ENCODE data around the gene SIPA1. TPM values are rescaled to one million over a fixed set of nuclear protein-coding genes. Genes with fewer than 3 reads are reported as not detected.

Gene SIPA1
- total and polyA plus RNA-seq, 4 donors: 15.4 to 34.9 (median 22.8) TPM

DNA sequence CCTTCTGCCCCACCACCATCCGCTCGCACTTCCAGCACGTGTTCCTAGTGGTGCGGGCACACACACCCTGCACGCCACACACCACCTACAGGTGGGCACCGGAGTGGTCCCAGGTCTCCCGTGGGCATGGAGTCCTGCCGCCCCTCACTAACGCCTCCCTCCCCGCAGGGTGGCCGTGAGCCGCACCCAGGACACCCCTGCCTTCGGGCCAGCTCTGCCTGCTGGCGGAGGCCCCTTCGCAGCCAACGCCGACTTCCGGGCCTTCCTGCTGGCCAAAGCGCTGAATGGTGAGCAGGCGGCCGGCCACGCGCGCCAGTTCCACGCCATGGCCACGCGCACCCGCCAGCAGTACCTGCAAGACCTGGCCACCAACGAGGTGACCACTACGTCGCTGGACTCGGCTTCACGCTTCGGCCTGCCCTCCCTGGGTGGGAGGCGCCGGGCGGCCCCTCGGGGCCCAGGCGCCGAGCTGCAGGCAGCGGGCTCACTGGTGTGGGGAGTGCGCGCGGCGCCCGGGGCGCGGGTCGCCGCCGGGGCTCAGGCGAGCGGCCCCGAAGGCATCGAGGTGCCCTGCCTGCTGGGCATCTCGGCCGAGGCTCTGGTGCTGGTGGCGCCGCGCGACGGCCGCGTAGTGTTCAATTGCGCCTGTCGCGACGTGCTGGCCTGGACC lies 8.5 kb downstream of the SIPA1 start:
- TF ChIP-seq EGR1 (IDR thresholded peaks at IDR 0.05; ENCODE audit: low read depth in 2 of 2) (no peak), FOXA1 (IDR thresholded peaks at IDR 0.05) (no peak), SP1 (IDR thresholded peaks at IDR 0.05) (no peak), HNF4A (conservative IDR thresholded peaks at IDR 0.05) (no peak), RAD21 (IDR thresholded peaks at IDR 0.05) (no peak)
- TF ChIP-seq, protein P1, sequence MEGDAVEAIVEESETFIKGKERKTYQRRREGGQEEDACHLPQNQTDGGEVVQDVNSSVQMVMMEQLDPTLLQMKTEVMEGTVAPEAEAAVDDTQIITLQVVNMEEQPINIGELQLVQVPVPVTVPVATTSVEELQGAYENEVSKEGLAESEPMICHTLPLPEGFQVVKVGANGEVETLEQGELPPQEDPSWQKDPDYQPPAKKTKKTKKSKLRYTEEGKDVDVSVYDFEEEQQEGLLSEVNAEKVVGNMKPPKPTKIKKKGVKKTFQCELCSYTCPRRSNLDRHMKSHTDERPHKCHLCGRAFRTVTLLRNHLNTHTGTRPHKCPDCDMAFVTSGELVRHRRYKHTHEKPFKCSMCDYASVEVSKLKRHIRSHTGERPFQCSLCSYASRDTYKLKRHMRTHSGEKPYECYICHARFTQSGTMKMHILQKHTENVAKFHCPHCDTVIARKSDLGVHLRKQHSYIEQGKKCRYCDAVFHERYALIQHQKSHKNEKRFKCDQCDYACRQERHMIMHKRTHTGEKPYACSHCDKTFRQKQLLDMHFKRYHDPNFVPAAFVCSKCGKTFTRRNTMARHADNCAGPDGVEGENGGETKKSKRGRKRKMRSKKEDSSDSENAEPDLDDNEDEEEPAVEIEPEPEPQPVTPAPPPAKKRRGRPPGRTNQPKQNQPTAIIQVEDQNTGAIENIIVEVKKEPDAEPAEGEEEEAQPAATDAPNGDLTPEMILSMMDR (IDR thresholded peaks at IDR 0.05; ENCODE audit: low read depth, low read length, missing input control): no peak
- TF ChIP-seq, protein P2, sequence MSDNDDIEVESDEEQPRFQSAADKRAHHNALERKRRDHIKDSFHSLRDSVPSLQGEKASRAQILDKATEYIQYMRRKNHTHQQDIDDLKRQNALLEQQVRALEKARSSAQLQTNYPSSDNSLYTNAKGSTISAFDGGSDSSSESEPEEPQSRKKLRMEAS (IDR thresholded peaks at IDR 0.05): no peak
- no peak overlapping the region for H3K4me3 ChIP-seq (ENCODE audit: low read depth in 1 of 3, low read length in 3 of 3)
- peaks cover 4 to 10% (median 6%) of the 10 kb centered on the region in 4 donors for H3K36me3 ChIP-seq (ENCODE audit: control insufficient read depth in 4 of 4, insufficient read depth in 3 of 4, low read depth in 1 of 4, low read length in 3 of 4)
- no peaks in the 10 kb centered on the region for H3K9me3 ChIP-seq (ENCODE audit: control insufficient read depth in 4 of 4, low read length in 3 of 4)
- peaks cover 10 to 28% (median 22%) of the 10 kb centered on the region in 4 donors for H3K4me1 ChIP-seq (ENCODE audit: control insufficient read depth in 4 of 4, insufficient read depth in 4 of 4, low read length in 3 of 4)
- no peaks in the 10 kb centered on the region for H3K27me3 ChIP-seq (ENCODE audit: control insufficient read depth in 4 of 4, insufficient read depth in 4 of 4, low read length in 3 of 4)
- DNase-seq (ENCODE audit: low spot score): peak; percentile 30
- no peak overlapping the region for H3K9ac ChIP-seq (ENCODE audit: low read depth in 1 of 2, low read length in 2 of 2)
- WGBS: 83% methylated on average over 68 of the region's 68 CpGs
- H3K27ac ChIP-seq (ENCODE audit: low read depth in 1 of 2, low read length in 2 of 2): no peak overlapping the region

- H3K27me3 ChIP-seq (ENCODE audit: control insufficient read depth in 4 of 4, insufficient read depth in 4 of 4, low read length in 3 of 4): no peaks in the 10 kb centered on the region
- peaks cover 4 to 10% (median 6%) of the 10 kb centered on the region in 4 donors for H3K36me3 ChIP-seq (ENCODE audit: control insufficient read depth in 4 of 4, insufficient read depth in 3 of 4, low read depth in 1 of 4, low read length in 3 of 4)
- WGBS: 23% methylated on average over 87 of the region's 87 CpGs
- DNase-seq (ENCODE audit: low spot score): peak; percentile 44
- H3K4me1 ChIP-seq (ENCODE audit: control insufficient read depth in 4 of 4, insufficient read depth in 4 of 4, low read length in 3 of 4): peaks cover 16 to 35% (median 26%) of the 10 kb centered on the region in 4 donors
- no peaks in the 10 kb centered on the region for H3K9me3 ChIP-seq (ENCODE audit: control insufficient read depth in 4 of 4, low read length in 3 of 4)
- TF ChIP-seq HNF4G (IDR thresholded peaks at IDR 0.05) (no peak), SP1 (IDR thresholded peaks at IDR 0.05) (peak; percentile 41), JUND (IDR thresholded peaks at IDR 0.05) (no peak), ZBTB33 (IDR thresholded peaks at IDR 0.05) (no peak)
- H3K4me3 ChIP-seq (ENCODE audit: low read depth in 1 of 3, low read length in 3 of 3): peak overlapping the region; percentile 31 to 56 (median 52)
- peak overlapping the region; percentile 37 to 72 for H3K27ac ChIP-seq (ENCODE audit: low read depth in 1 of 2, low read length in 2 of 2)
- peak overlapping the region in 1 of 2 donors; percentile 9 for H3K9ac ChIP-seq (ENCODE audit: low read depth in 1 of 2, low read length in 2 of 2)
Observed at GRCh38 chr11:65646958-65647701, 9.2 kb downstream of the SIPA1 start.

- peaks cover 0 to 10% (median 6%) of the 10 kb centered on the region in 4 donors for H3K36me3 ChIP-seq (ENCODE audit: control insufficient read depth in 4 of 4, insufficient read depth in 3 of 4, low read depth in 1 of 4, low read length in 3 of 4)
- H3K9ac ChIP-seq (ENCODE audit: low read depth in 1 of 2, low read length in 2 of 2): no peak overlapping the region
- H3K27ac ChIP-seq (ENCODE audit: low read depth in 1 of 2, low read length in 2 of 2): no peak overlapping the region
- H3K27me3 ChIP-seq (ENCODE audit: control insufficient read depth in 4 of 4, insufficient read depth in 4 of 4, low read length in 3 of 4): no peaks in the 10 kb centered on the region
- 55% methylated on average over 12 of the region's 12 CpGs for WGBS
- peaks cover 26 to 52% (median 38%) of the 10 kb centered on the region in 4 donors for H3K4me1 ChIP-seq (ENCODE audit: control insufficient read depth in 4 of 4, insufficient read depth in 4 of 4, low read length in 3 of 4)
- no peaks in the 10 kb centered on the region for H3K9me3 ChIP-seq (ENCODE audit: control insufficient read depth in 4 of 4, low read length in 3 of 4)
- no peak overlapping the region for H3K4me3 ChIP-seq (ENCODE audit: low read depth in 1 of 3, low read length in 3 of 3)
- DNase-seq (ENCODE audit: low spot score): no peak
- TF ChIP-seq SP1 (IDR thresholded peaks at IDR 0.05): peak; percentile 33
- no peak for TF ChIP-seq ZBTB33 (IDR thresholded peaks at IDR 0.05)
- TF ChIP-seq, protein P2 (IDR thresholded peaks at IDR 0.05): no peak
- TF ChIP-seq FOXA2 (IDR thresholded peaks at IDR 0.05): no peak
- TF ChIP-seq YY1 (IDR thresholded peaks at IDR 0.05): peak; percentile 78
- TF ChIP-seq, protein P3, sequence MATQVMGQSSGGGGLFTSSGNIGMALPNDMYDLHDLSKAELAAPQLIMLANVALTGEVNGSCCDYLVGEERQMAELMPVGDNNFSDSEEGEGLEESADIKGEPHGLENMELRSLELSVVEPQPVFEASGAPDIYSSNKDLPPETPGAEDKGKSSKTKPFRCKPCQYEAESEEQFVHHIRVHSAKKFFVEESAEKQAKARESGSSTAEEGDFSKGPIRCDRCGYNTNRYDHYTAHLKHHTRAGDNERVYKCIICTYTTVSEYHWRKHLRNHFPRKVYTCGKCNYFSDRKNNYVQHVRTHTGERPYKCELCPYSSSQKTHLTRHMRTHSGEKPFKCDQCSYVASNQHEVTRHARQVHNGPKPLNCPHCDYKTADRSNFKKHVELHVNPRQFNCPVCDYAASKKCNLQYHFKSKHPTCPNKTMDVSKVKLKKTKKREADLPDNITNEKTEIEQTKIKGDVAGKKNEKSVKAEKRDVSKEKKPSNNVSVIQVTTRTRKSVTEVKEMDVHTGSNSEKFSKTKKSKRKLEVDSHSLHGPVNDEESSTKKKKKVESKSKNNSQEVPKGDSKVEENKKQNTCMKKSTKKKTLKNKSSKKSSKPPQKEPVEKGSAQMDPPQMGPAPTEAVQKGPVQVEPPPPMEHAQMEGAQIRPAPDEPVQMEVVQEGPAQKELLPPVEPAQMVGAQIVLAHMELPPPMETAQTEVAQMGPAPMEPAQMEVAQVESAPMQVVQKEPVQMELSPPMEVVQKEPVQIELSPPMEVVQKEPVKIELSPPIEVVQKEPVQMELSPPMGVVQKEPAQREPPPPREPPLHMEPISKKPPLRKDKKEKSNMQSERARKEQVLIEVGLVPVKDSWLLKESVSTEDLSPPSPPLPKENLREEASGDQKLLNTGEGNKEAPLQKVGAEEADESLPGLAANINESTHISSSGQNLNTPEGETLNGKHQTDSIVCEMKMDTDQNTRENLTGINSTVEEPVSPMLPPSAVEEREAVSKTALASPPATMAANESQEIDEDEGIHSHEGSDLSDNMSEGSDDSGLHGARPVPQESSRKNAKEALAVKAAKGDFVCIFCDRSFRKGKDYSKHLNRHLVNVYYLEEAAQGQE (IDR thresholded peaks at IDR 0.05): no peak
- TF ChIP-seq EGR1 (IDR thresholded peaks at IDR 0.05; ENCODE audit: low read depth in 2 of 2): no peak
- TF ChIP-seq ATF3 (IDR thresholded peaks at IDR 0.05): no peak
- TF ChIP-seq HNF4A (conservative IDR thresholded peaks at IDR 0.05): peak; percentile 58 to 73
- TF ChIP-seq RAD21 (IDR thresholded peaks at IDR 0.05): no peak
Observed at GRCh38 chr11:65648997-65649493, 11.1 kb downstream of the SIPA1 start.

Measured in liver (tissue), 9 donors.